ENCODE results near the gene HID1.

DNA sequence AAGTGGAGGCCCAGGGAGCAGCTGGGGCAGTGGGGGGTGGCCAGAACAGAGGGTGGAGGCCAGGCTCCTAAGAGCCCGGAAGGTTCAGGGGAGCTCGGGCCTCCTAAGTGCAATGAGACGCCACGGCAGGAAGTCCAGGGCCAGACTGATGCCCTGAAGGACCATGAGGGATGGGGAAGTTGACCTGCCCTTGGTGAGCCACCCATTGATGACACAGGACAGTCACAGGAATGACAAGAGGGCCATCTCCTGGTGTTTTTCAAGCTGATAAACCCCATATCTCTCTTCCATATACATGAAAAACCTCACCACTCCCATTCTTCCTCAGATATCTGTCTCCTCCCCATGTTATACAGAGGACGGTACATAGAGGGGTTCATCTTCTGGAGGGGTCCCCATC is 34.1 kb upstream of the HID1 start:
- TF ChIP-seq, protein P1, sequence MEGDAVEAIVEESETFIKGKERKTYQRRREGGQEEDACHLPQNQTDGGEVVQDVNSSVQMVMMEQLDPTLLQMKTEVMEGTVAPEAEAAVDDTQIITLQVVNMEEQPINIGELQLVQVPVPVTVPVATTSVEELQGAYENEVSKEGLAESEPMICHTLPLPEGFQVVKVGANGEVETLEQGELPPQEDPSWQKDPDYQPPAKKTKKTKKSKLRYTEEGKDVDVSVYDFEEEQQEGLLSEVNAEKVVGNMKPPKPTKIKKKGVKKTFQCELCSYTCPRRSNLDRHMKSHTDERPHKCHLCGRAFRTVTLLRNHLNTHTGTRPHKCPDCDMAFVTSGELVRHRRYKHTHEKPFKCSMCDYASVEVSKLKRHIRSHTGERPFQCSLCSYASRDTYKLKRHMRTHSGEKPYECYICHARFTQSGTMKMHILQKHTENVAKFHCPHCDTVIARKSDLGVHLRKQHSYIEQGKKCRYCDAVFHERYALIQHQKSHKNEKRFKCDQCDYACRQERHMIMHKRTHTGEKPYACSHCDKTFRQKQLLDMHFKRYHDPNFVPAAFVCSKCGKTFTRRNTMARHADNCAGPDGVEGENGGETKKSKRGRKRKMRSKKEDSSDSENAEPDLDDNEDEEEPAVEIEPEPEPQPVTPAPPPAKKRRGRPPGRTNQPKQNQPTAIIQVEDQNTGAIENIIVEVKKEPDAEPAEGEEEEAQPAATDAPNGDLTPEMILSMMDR (IDR thresholded peaks at IDR 0.05) = peak in 3 of 6 experiments; percentile 37 to 46 (median 43)
- no peak for TF ChIP-seq POLR2A (IDR thresholded peaks at IDR 0.05)
